ENCODE data around the gene FILIP1L.

The FILIP1L gene

GRCh38 chr3:99952306-99952705, 162.0 kb downstream of the FILIP1L start:
- no peak overlapping the region for H3K27ac ChIP-seq (ENCODE audit: low read length)
- no peaks in the 10 kb centered on the region for H3K4me1 ChIP-seq (ENCODE audit: control insufficient read depth, insufficient read depth, low read length)
- H3K27me3 ChIP-seq (ENCODE audit: control insufficient read depth, insufficient read depth, low read length): no peaks in the 10 kb centered on the region
- no peak for DNase-seq (ENCODE audit: low read depth, low spot score)
- H3K4me3 ChIP-seq (ENCODE audit: low read length): no peak overlapping the region
- WGBS (ENCODE audit: insufficient coverage, insufficient read length): no CpG with 5 or more reads among the region's 1 CpG
- H3K36me3 ChIP-seq (ENCODE audit: control insufficient read depth, insufficient read depth, low read length): no peaks in the 10 kb centered on the region
- no peaks in the 10 kb centered on the region for H3K9me3 ChIP-seq (ENCODE audit: control insufficient read depth, insufficient read depth, low read length)

GRCh38 chr3:99951701-99952100, 162.6 kb downstream of the FILIP1L start:
- Histone ChIP-seq H3K27me3 (ENCODE audit: control insufficient read depth, insufficient read depth, low read length) (no peaks in the 10 kb centered on the region), H3K36me3 (ENCODE audit: control insufficient read depth, insufficient read depth, low read length) (no peaks in the 10 kb centered on the region), H3K9me3 (ENCODE audit: control insufficient read depth, insufficient read depth, low read length) (no peaks in the 10 kb centered on the region), H3K4me3 (ENCODE audit: low read length) (no peak overlapping the region), H3K4me1 (ENCODE audit: control insufficient read depth, insufficient read depth, low read length) (no peaks in the 10 kb centered on the region), H3K27ac (ENCODE audit: low read length) (no peak overlapping the region)
- DNase-seq (ENCODE audit: low read depth, low spot score): no peak

GRCh38 chr3:99950921-99951320, 163.4 kb downstream of the FILIP1L start:
- H3K4me1 ChIP-seq (ENCODE audit: control insufficient read depth, insufficient read depth, low read length): no peaks in the 10 kb centered on the region
- H3K27ac ChIP-seq (ENCODE audit: low read length): no peak overlapping the region
- H3K27me3 ChIP-seq (ENCODE audit: control insufficient read depth, insufficient read depth, low read length): no peaks in the 10 kb centered on the region
- no CpG with 5 or more reads among the region's 1 CpG for WGBS (ENCODE audit: insufficient coverage, insufficient read length)
- no peaks in the 10 kb centered on the region for H3K9me3 ChIP-seq (ENCODE audit: control insufficient read depth, insufficient read depth, low read length)
- no peak for DNase-seq (ENCODE audit: low read depth, low spot score)
- H3K36me3 ChIP-seq (ENCODE audit: control insufficient read depth, insufficient read depth, low read length): no peaks in the 10 kb centered on the region
- no peak overlapping the region for H3K4me3 ChIP-seq (ENCODE audit: low read length)

GRCh38 chr3:99949956-99950670, 164.2 kb downstream of the FILIP1L start:
- H3K36me3 ChIP-seq (ENCODE audit: control insufficient read depth, insufficient read depth, low read length): no peaks in the 10 kb centered on the region
- H3K4me1 ChIP-seq (ENCODE audit: control insufficient read depth, insufficient read depth, low read length): no peaks in the 10 kb centered on the region; the same call in 1 of the 2 replicates
- H3K27me3 ChIP-seq (ENCODE audit: control insufficient read depth, insufficient read depth, low read length): no peaks in the 10 kb centered on the region
- no peak overlapping the region for H3K4me3 ChIP-seq (ENCODE audit: low read length)
- no peak for DNase-seq (ENCODE audit: low read depth, low spot score)
- no CpG with 5 or more reads among the region's 5 CpGs for WGBS (ENCODE audit: insufficient coverage, insufficient read length)
- H3K27ac ChIP-seq (ENCODE audit: low read length): no peak overlapping the region
- no peaks in the 10 kb centered on the region for H3K9me3 ChIP-seq (ENCODE audit: control insufficient read depth, insufficient read depth, low read length)

GRCh38 chr3:99948467-99949089, 165.7 kb downstream of the FILIP1L start:
- Histone ChIP-seq H3K27ac (ENCODE audit: low read length) (no peak overlapping the region), H3K27me3 (ENCODE audit: control insufficient read depth, insufficient read depth, low read length) (no peaks in the 10 kb centered on the region), H3K4me1 (ENCODE audit: control insufficient read depth, insufficient read depth, low read length) (no peaks in the 10 kb centered on the region; the same call in 1 of the 2 replicates), H3K4me3 (ENCODE audit: low read length) (no peak overlapping the region), H3K9me3 (ENCODE audit: control insufficient read depth, insufficient read depth, low read length) (no peaks in the 10 kb centered on the region), H3K36me3 (ENCODE audit: control insufficient read depth, insufficient read depth, low read length) (no peaks in the 10 kb centered on the region)
- no CpG with 5 or more reads among the region's 1 CpG for WGBS (ENCODE audit: insufficient coverage, insufficient read length)
- DNase-seq (ENCODE audit: low read depth, low spot score): no peak

GRCh38 chr3:99947356-99947755, 166.9 kb downstream of the FILIP1L start:
- WGBS (ENCODE audit: insufficient coverage, insufficient read length): no CpG with 5 or more reads among the region's 3 CpGs
- DNase-seq (ENCODE audit: low read depth, low spot score): no peak
- H3K27ac ChIP-seq (ENCODE audit: low read length): no peak overlapping the region
- no peaks in the 10 kb centered on the region for H3K36me3 ChIP-seq (ENCODE audit: control insufficient read depth, insufficient read depth, low read length)
- H3K4me1 ChIP-seq (ENCODE audit: control insufficient read depth, insufficient read depth, low read length): no peaks in the 10 kb centered on the region; the same call in 1 of the 2 replicates
- H3K9me3 ChIP-seq (ENCODE audit: control insufficient read depth, insufficient read depth, low read length): no peaks in the 10 kb centered on the region
- no peak overlapping the region for H3K4me3 ChIP-seq (ENCODE audit: low read length)
- H3K27me3 ChIP-seq (ENCODE audit: control insufficient read depth, insufficient read depth, low read length): no peaks in the 10 kb centered on the region

- H3K9me3 ChIP-seq (ENCODE audit: control insufficient read depth, insufficient read depth, low read length): no peaks in the 10 kb centered on the region
- H3K36me3 ChIP-seq (ENCODE audit: control insufficient read depth, insufficient read depth, low read length): no peaks in the 10 kb centered on the region
- H3K4me1 ChIP-seq (ENCODE audit: control insufficient read depth, insufficient read depth, low read length): no peaks in the 10 kb centered on the region; the same call in 1 of the 2 replicates
- WGBS (ENCODE audit: insufficient coverage, insufficient read length): no CpG with 5 or more reads among the region's 5 CpGs
- DNase-seq (ENCODE audit: low read depth, low spot score): no peak
- H3K27ac ChIP-seq (ENCODE audit: low read length): no peak overlapping the region
- H3K4me3 ChIP-seq (ENCODE audit: low read length): no peak overlapping the region
- no peaks in the 10 kb centered on the region for H3K27me3 ChIP-seq (ENCODE audit: control insufficient read depth, insufficient read depth, low read length)
These were observed 168.8 kb downstream of the FILIP1L start for GRCh38 chr3:99945328-99945995.

- Histone ChIP-seq H3K27me3 (ENCODE audit: control insufficient read depth, insufficient read depth, low read length) (no peaks in the 10 kb centered on the region), H3K4me3 (ENCODE audit: low read length) (no peak overlapping the region), H3K4me1 (ENCODE audit: control insufficient read depth, insufficient read depth, low read length) (no peaks in the 10 kb centered on the region; the same call in 1 of the 2 replicates), H3K27ac (ENCODE audit: low read length) (no peak overlapping the region), H3K36me3 (ENCODE audit: control insufficient read depth, insufficient read depth, low read length) (no peaks in the 10 kb centered on the region), H3K9me3 (ENCODE audit: control insufficient read depth, insufficient read depth, low read length) (no peaks in the 10 kb centered on the region)
- no peak for DNase-seq (ENCODE audit: low read depth, low spot score)
- no CpG with 5 or more reads among the region's 4 CpGs for WGBS (ENCODE audit: insufficient coverage, insufficient read length)
These were observed 170.2 kb downstream of the FILIP1L start for GRCh38 chr3:99943931-99944761.

GRCh38 chr3:99941211-99941610, 173.1 kb downstream of the FILIP1L start:
- Histone ChIP-seq H3K4me1 (ENCODE audit: control insufficient read depth, insufficient read depth, low read length) (no peaks in the 10 kb centered on the region; the same call in 1 of the 2 replicates), H3K36me3 (ENCODE audit: control insufficient read depth, insufficient read depth, low read length) (no peaks in the 10 kb centered on the region), H3K27me3 (ENCODE audit: control insufficient read depth, insufficient read depth, low read length) (no peaks in the 10 kb centered on the region), H3K4me3 (ENCODE audit: low read length) (no peak overlapping the region), H3K27ac (ENCODE audit: low read length) (no peak overlapping the region), H3K9me3 (ENCODE audit: control insufficient read depth, insufficient read depth, low read length) (no peaks in the 10 kb centered on the region)
- no peak for DNase-seq (ENCODE audit: low read depth, low spot score)
- WGBS (ENCODE audit: insufficient coverage, insufficient read length): no CpG with 5 or more reads among the region's 1 CpG

GRCh38 chr3:99940350-99940749, 174.0 kb downstream of the FILIP1L start:
- Histone ChIP-seq H3K36me3 (ENCODE audit: control insufficient read depth, insufficient read depth, low read length) (no peaks in the 10 kb centered on the region), H3K27me3 (ENCODE audit: control insufficient read depth, insufficient read depth, low read length) (no peaks in the 10 kb centered on the region), H3K4me1 (ENCODE audit: control insufficient read depth, insufficient read depth, low read length) (peaks cover under 1% of the 10 kb centered on the region; the same call in 1 of the 2 replicates), H3K9me3 (ENCODE audit: control insufficient read depth, insufficient read depth, low read length) (no peaks in the 10 kb centered on the region), H3K4me3 (ENCODE audit: low read length) (no peak overlapping the region), H3K27ac (ENCODE audit: low read length) (no peak overlapping the region)
- no peak for DNase-seq (ENCODE audit: low read depth, low spot score)
- WGBS (ENCODE audit: insufficient coverage, insufficient read length): no CpG with 5 or more reads among the region's 2 CpGs

Data from iPS DF 6.9 (cell line).